ENCODE measurements around the gene TMEM101. TPM values are rescaled to one million over a fixed set of nuclear protein-coding genes. Genes with fewer than 3 reads are reported as not detected.
"Not testable (repeated sequence)": the region's sequence is repeated elsewhere in the genome, so short reads cannot be mapped to it uniquely, and the experiment has no call there.

Gene TMEM101
- total RNA-seq, 1 donor from 2014 or later, result 19.0 TPM

- Mint-ChIP-seq H3K4me3 (ENCODE audit: unreplicated experiment) (no peak overlapping the region), H3K36me3 (ENCODE audit: low read depth) (no peaks in the 10 kb centered on the region), H3K4me1 (ENCODE audit: low read depth) (no peaks in the 10 kb centered on the region), H3K27ac (ENCODE audit: unreplicated experiment) (no peak overlapping the region), H3K9me3 (ENCODE audit: low read depth) (no peaks in the 10 kb centered on the region), H3K27me3 (ENCODE audit: low read depth) (peaks cover 60% of the 10 kb centered on the region)
- no peak for DNase-seq (ENCODE audit: low spot score)
- no peak for TF ChIP-seq CTCF (IDR thresholded peaks at IDR 0.05)
These were observed 36.7 kb downstream of the TMEM101 start for GRCh38 chr17:43978078-43978477.

- no peaks in the 10 kb centered on the region for H3K9me3 Mint-ChIP-seq (ENCODE audit: low read depth)
- no peaks in the 10 kb centered on the region for H3K36me3 Mint-ChIP-seq (ENCODE audit: low read depth)
- H3K4me3 Mint-ChIP-seq (ENCODE audit: unreplicated experiment), result no peak overlapping the region
- no peaks in the 10 kb centered on the region for H3K4me1 Mint-ChIP-seq (ENCODE audit: low read depth)
- peaks cover 52% of the 10 kb centered on the region for H3K27me3 Mint-ChIP-seq (ENCODE audit: low read depth)
- DNase-seq (ENCODE audit: low spot score), result peak; percentile 69
- H3K27ac Mint-ChIP-seq (ENCODE audit: unreplicated experiment), result no peak overlapping the region
- TF ChIP-seq CTCF (IDR thresholded peaks at IDR 0.05), result no peak
These were observed 37.6 kb downstream of the TMEM101 start for GRCh38 chr17:43976963-43977837.

GRCh38 chr17:43975898-43976297, 38.9 kb downstream of the TMEM101 start:
- H3K9me3 Mint-ChIP-seq (ENCODE audit: low read depth), result no peaks in the 10 kb centered on the region
- no peaks in the 10 kb centered on the region for H3K4me1 Mint-ChIP-seq (ENCODE audit: low read depth)
- H3K27me3 Mint-ChIP-seq (ENCODE audit: low read depth), result peaks cover 44% of the 10 kb centered on the region
- no peak for DNase-seq (ENCODE audit: low spot score)
- H3K36me3 Mint-ChIP-seq (ENCODE audit: low read depth), result no peaks in the 10 kb centered on the region
- no peak overlapping the region for H3K27ac Mint-ChIP-seq (ENCODE audit: unreplicated experiment)
- no peak overlapping the region for H3K4me3 Mint-ChIP-seq (ENCODE audit: unreplicated experiment)
- no peak for TF ChIP-seq CTCF (IDR thresholded peaks at IDR 0.05)

GRCh38 chr17:43974382-43975266, 40.1 kb downstream of the TMEM101 start:
- H3K27me3 Mint-ChIP-seq (ENCODE audit: low read depth), result peaks cover 40% of the 10 kb centered on the region
- no peak for TF ChIP-seq CTCF (IDR thresholded peaks at IDR 0.05)
- H3K27ac Mint-ChIP-seq (ENCODE audit: unreplicated experiment), result no peak overlapping the region

GRCh38 chr17:43972444-43973212, 42.1 kb downstream of the TMEM101 start:
- not testable (repeated sequence) for H3K4me1 Mint-ChIP-seq (ENCODE audit: low read depth); H3K36me3 Mint-ChIP-seq (ENCODE audit: low read depth); H3K27ac Mint-ChIP-seq (ENCODE audit: unreplicated experiment); H3K9me3 Mint-ChIP-seq (ENCODE audit: low read depth); DNase-seq (ENCODE audit: low spot score); H3K4me3 Mint-ChIP-seq (ENCODE audit: unreplicated experiment)
- H3K27me3 Mint-ChIP-seq (ENCODE audit: low read depth), result peaks cover 28% of the 10 kb centered on the region

More at GRCh38 chr17:43974382-43975266, 40.1 kb downstream of the TMEM101 start:
- peak; percentile 17 for DNase-seq (ENCODE audit: low spot score)
- no peaks in the 10 kb centered on the region for H3K36me3 Mint-ChIP-seq (ENCODE audit: low read depth)
- H3K9me3 Mint-ChIP-seq (ENCODE audit: low read depth), result no peaks in the 10 kb centered on the region
- no peaks in the 10 kb centered on the region for H3K4me1 Mint-ChIP-seq (ENCODE audit: low read depth)
- no peak overlapping the region for H3K4me3 Mint-ChIP-seq (ENCODE audit: unreplicated experiment)

- not testable (repeated sequence) for DNase-seq (ENCODE audit: low spot score); H3K27ac Mint-ChIP-seq (ENCODE audit: unreplicated experiment); H3K9me3 Mint-ChIP-seq (ENCODE audit: low read depth); H3K4me3 Mint-ChIP-seq (ENCODE audit: unreplicated experiment); H3K36me3 Mint-ChIP-seq (ENCODE audit: low read depth); H3K4me1 Mint-ChIP-seq (ENCODE audit: low read depth)
- H3K27me3 Mint-ChIP-seq (ENCODE audit: low read depth), result peaks cover 26% of the 10 kb centered on the region
These were observed 43.3 kb downstream of the TMEM101 start for GRCh38 chr17:43971436-43971835.

All from chondrocyte (in vitro differentiated cells).